Endothelial cell of umbilical vein (primary cell): ENCODE results near the gene BPGM. TPM values are rescaled to one million over a fixed set of nuclear protein-coding genes. Genes with fewer than 3 reads are reported as not detected.

Experiments used
- BruUV-seq: library from RNA; stranded (reverse); fragments of 400-500 nt; replicated peaks from 2 replicates; lab custom pipeline; 2021; lab: Mats Ljungman, UMichigan
- CTCF ChIA-PET: fragments of 300-600, 350-600 bp; sonication (Branson Sonifier 250); formaldehyde crosslinking; loops from one replicate; lab custom pipeline; 2021; ENCODE audit warnings: antibody characterized with exemption, inconsistent platforms; lab: Charles Lee
- POLR2A ChIA-PET: fragments of 300-600, 350-600 bp; sonication (Branson Sonifier 250); formaldehyde crosslinking; loops from one replicate; lab custom pipeline; 2021; ENCODE audit warnings: antibody characterized with exemption, inconsistent platforms; lab: Charles Lee
- DNase-seq: peaks from one replicate; pipeline ENCODE4 v3.0.0-alpha.2; 2011; ENCODE audit warnings: low read depth, low spot score
- FAIRE-seq: peaks from 2 replicates; lab custom pipeline; 2011; peaks lifted over from hg19 to GRCh38; lab: Jason Lieb, UNC
- H2AFZ ChIP-seq: 2 replicates; pipeline ENCODE4 v1.6.0; 2012; ENCODE audit warnings: low read depth, low read length, control low read depth, inconsistent platforms
- H3K27ac ChIP-seq: 2 replicates; pipeline ENCODE4 v1.5.1; 2011; ENCODE audit warnings: low read depth, mild to moderate bottlenecking, control low read depth, low read length, moderate library complexity; ENCODE audit not compliant: insufficient read depth
- H3K27me3 ChIP-seq, 2 experiments: 2 replicates each; pipeline versions ENCODE4 v1.6.0 to v1.6.1; 2011; ENCODE audit warnings: low read length in 2 of 2, mixed read lengths in 1 of 2; ENCODE audit not compliant: control insufficient read depth in 2 of 2, insufficient read depth in 2 of 2
- H3K36me3 ChIP-seq, 2 experiments: 2 replicates in 1 of 2; 3 replicates in 1 of 2; pipeline ENCODE4 v1.5.1; 2011; ENCODE audit warnings: low read length in 2 of 2, mild to moderate bottlenecking in 1 of 2, moderate library complexity in 1 of 2; ENCODE audit not compliant: control insufficient read depth in 2 of 2, insufficient read depth in 2 of 2; ENCODE audit errors: extremely low read depth in 1 of 2
- H3K4me1 ChIP-seq: 3 replicates; pipeline ENCODE4 v1.5.1; 2011; ENCODE audit warnings: mild to moderate bottlenecking, low read length; ENCODE audit not compliant: control insufficient read depth, insufficient read depth; ENCODE audit errors: extremely low read depth
- H3K4me2 ChIP-seq: 2 replicates; pipeline ENCODE4 v1.6.1; 2011; ENCODE audit warnings: low read length, control low read depth, mixed read lengths; ENCODE audit not compliant: insufficient read depth
- H3K4me3 ChIP-seq, 3 experiments: fragments of 200-600 bp in 1 of 3; sonication (generic), shearing (Covaris generic) in 1 of 3; replicated peaks in 1 of 3; 2 replicates each; pipeline ENCODE4 v1.5.1; 2011 to 2016; ENCODE audit warnings: control low read depth in 3 of 3, low read length in 3 of 3, mild to moderate bottlenecking in 2 of 3, inconsistent platforms in 1 of 3, low read depth in 1 of 3, moderate library complexity in 1 of 3; ENCODE audit not compliant: insufficient read depth in 1 of 3
- H3K79me2 ChIP-seq: 2 replicates; pipeline ENCODE4 v1.6.0; 2012; ENCODE audit warnings: low read length, inconsistent platforms; ENCODE audit not compliant: control insufficient read depth, insufficient read depth
- H3K9ac ChIP-seq: replicated peaks from 2 replicates; pipeline ENCODE3; 2011; ENCODE audit warnings: low read length, control low read depth; ENCODE audit not compliant: insufficient read depth; ENCODE audit errors: extremely low read depth
- H3K9me1 ChIP-seq: replicated peaks from 3 replicates; pipeline ENCODE4 v1.6.0; 2011; ENCODE audit warnings: mild to moderate bottlenecking, low read length; ENCODE audit not compliant: control insufficient read depth, insufficient read depth; ENCODE audit errors: extremely low read depth
- H3K9me3 ChIP-seq: replicated peaks from 2 replicates; pipeline ENCODE4 v1.5.1; 2012; ENCODE audit warnings: low read length, inconsistent platforms; ENCODE audit not compliant: control insufficient read depth, insufficient read depth
- H4K20me1 ChIP-seq: replicated peaks from 2 replicates; pipeline ENCODE3; 2011; ENCODE audit warnings: mild to moderate bottlenecking, low read length; ENCODE audit not compliant: control insufficient read depth, insufficient read depth; ENCODE audit errors: extremely low read depth
- CTCF ChIP-seq, 2 donors: IDR thresholded peaks; 1 replicate in 1 of 2; 2 replicates in 1 of 2; pipeline ENCODE4 v1.5.1; 2011; ENCODE audit warnings: low read length in 2 of 2, mild to moderate bottlenecking in 2 of 2, moderate library complexity in 2 of 2, control low read depth in 1 of 2, inconsistent platforms in 1 of 2, low read depth in 1 of 2; ENCODE audit not compliant: insufficient read depth in 1 of 2; ENCODE audit errors: extremely low read depth in 1 of 2
- EZH2 ChIP-seq: IDR thresholded peaks from 2 replicates; pipeline ENCODE4 v1.6.1; 2012; ENCODE audit warnings: borderline replicate concordance, low read depth, mild to moderate bottlenecking, moderate library complexity, low read length, inconsistent platforms; ENCODE audit not compliant: severe bottlenecking
- FOS ChIP-seq: IDR thresholded peaks from 2 replicates; pipeline ENCODE4 v1.6.1; 2011; ENCODE audit warnings: mild to moderate bottlenecking, low read length, moderate library complexity, borderline replicate concordance; ENCODE audit not compliant: insufficient read depth
- GATA2 ChIP-seq: IDR thresholded peaks from 2 replicates; pipeline ENCODE4 v1.7.0; 2011; ENCODE audit warnings: low read depth, mild to moderate bottlenecking, moderate library complexity, mixed read lengths, low read length; ENCODE audit not compliant: insufficient read length, insufficient read depth
- JUN ChIP-seq: IDR thresholded peaks from 2 replicates; pipeline ENCODE4 v1.6.1; 2011; ENCODE audit warnings: borderline replicate concordance, low read depth; ENCODE audit not compliant: insufficient read length, insufficient read depth
- MAX ChIP-seq: IDR thresholded peaks from 2 replicates; pipeline ENCODE4 v1.6.1; 2011; ENCODE audit not compliant: insufficient read depth, insufficient read length
- MYC ChIP-seq: IDR thresholded peaks from one replicate; pipeline ENCODE4 v1.6.1; 2011; ENCODE audit warnings: mild to moderate bottlenecking, low read depth, low read length
- POLR2A ChIP-seq: IDR thresholded peaks from 2 replicates; pipeline ENCODE4 v1.6.1; 2012; ENCODE audit warnings: low read depth, mild to moderate bottlenecking, control low read depth, low read length
- POLR2AphosphoS5 ChIP-seq: IDR thresholded peaks from 2 replicates; pipeline ENCODE4 v1.6.1; 2012; ENCODE audit warnings: low read depth, mild to moderate bottlenecking, control low read depth, low read length, moderate library complexity; ENCODE audit not compliant: insufficient read depth
- dilution Hi-C: fragments of 300-500 bp; cut with MboI; formaldehyde crosslinking; loops from one replicate; pipeline ENCODE4 v1.15.0; 2019; ENCODE audit warnings: low sequenced_read_pairs; ENCODE audit not compliant: extremely low pct_ligation_motif_present
- intact Hi-C: fragments of 100-400 bp; cut with micrococcal nuclease; formaldehyde crosslinking; loops from one replicate; pipeline ENCODE4 v1.10.0; 2022
- polyA plus RNA-seq, 4 experiments: library from polyadenylated mRNA; depleted of rRNA in 3 of 4; stranded (reverse) in 3 of 4; unstranded in 1 of 4; fragments of >200 nt; gene quantifications; 2 replicates each; pipeline versions ENCODE4 v1.2.1 to v1.2.3, GENCODE V29; 2011 to 2012; ENCODE audit warnings: missing spikeins in 1 of 4
- total RNA-seq: library from RNA; stranded (reverse); gene quantifications from 2 replicates; pipeline ENCODE4 v1.2.3, GENCODE V29; 2021

BPGM gene
- total and polyA plus RNA-seq, 2 donors (not counting 3 experiments of a cell fraction or from before 2014, with no cell fraction given): 24.2 to 28.3 TPM

- Histone ChIP-seq H4K20me1 (no peaks in the 10 kb centered on the region), H3K27ac (no peak overlapping the region), H3K9me1 (no peaks in the 10 kb centered on the region), H3K9me3 (no peaks in the 10 kb centered on the region), H3K4me1 (no peaks in the 10 kb centered on the region), H3K4me3 (no peak overlapping the region), H3K4me2 (no peak overlapping the region), H3K36me3 (no peaks in the 10 kb centered on the region), H3K9ac (no peak overlapping the region), H3K79me2 (peaks cover 87% of the 10 kb centered on the region), H2AFZ (no peak overlapping the region), H3K27me3 (no peaks in the 10 kb centered on the region)
- BruUV-seq: no TSS peak
- dilution Hi-C loops (no loop called here), intact Hi-C loops (no loop called here)
- POLR2A ChIA-PET: no interaction called here
- DNase-seq (no peak), FAIRE-seq (no peak)
- CTCF ChIA-PET: interaction anchor here (1.3 kb wide), 1 partner anchor 21 kb away, joined by 3 read pairs; no protein-coding TSS in a partner anchor
- no peak for TF ChIP-seq MYC
- no peak for TF ChIP-seq POLR2AphosphoS5
- TF ChIP-seq MAX: no peak
- no peak for TF ChIP-seq POLR2A
- TF ChIP-seq CTCF (IDR thresholded peaks at IDR 0.05; ENCODE audit: extremely low read depth in 1 of 2, insufficient read depth in 1 of 2, low read depth in 1 of 2, low read length in 2 of 2): no peak
- no peak for TF ChIP-seq FOS
- no peak for TF ChIP-seq JUN
- no peak for TF ChIP-seq EZH2
- TF ChIP-seq GATA2: no peak
Observed at GRCh38 chr7:134654104-134654775, 7.6 kb downstream of the BPGM start.
